Adrenal gland (tissue), 12 donors: ENCODE data around the gene DPM2. TPM values are rescaled to one million over a fixed set of nuclear protein-coding genes. Genes with fewer than 3 reads are reported as not detected.

Experiments used
- DNase-seq, 7 donors: peaks; one replicate each; pipeline ENCODE4 v3.0.0-alpha.2; 2019 to 2020
- H3K27ac ChIP-seq, 5 donors: fragments of 200-600 bp; sonication (generic) in 4 of 5; 1 replicate in 3 of 5; 2 replicates in 2 of 5; pipeline versions ENCODE4 v1.5.1 to v1.8.0; 2016 to 2020; ENCODE audit warnings: mild to moderate bottlenecking in 1 of 5
- H3K27me3 ChIP-seq: fragments of 200-600 bp; 2 replicates; pipeline ENCODE4 v1.8.0; 2021
- H3K36me3 ChIP-seq, 2 donors: fragments of 200-600 bp; replicated peaks in 1 of 2; 1 replicate in 1 of 2; 2 replicates in 1 of 2; pipeline versions ENCODE4 v1.5.1 to v1.8.0; 2018 to 2022
- H3K4me1 ChIP-seq, 2 donors: fragments of 200-600 bp; replicated peaks in 1 of 2; 1 replicate in 1 of 2; 2 replicates in 1 of 2; pipeline versions ENCODE4 v1.5.1 to v1.8.0; 2018 to 2021
- H3K4me3 ChIP-seq, 4 donors: fragments of 200-600 bp; sonication (generic) in 3 of 4; one replicate each; pipeline ENCODE4 v1.5.1; 2016 to 2018
- H3K9me3 ChIP-seq, 3 donors: fragments of 200-600 bp; sonication (generic) in 1 of 3; replicated peaks in 1 of 3; 1 replicate in 2 of 3; 2 replicates in 1 of 3; pipeline versions ENCODE4 v1.5.1 to v1.8.0; 2016 to 2021
- POLR2A ChIP-seq, 2 donors: fragments of 450-650 bp; IDR thresholded peaks; one replicate each; pipeline ENCODE4 v1.6.1; 2017; ENCODE audit warnings: antibody characterized with exemption in 2 of 2, mild to moderate bottlenecking in 2 of 2, moderate library complexity in 1 of 2
- WGBS, 4 donors: extraction: QIAGEN DNeasy Blood & Tissue Kit in 2 of 4; methylation state at CpG; one replicate each; pipeline versions ENCODE4 v1.1.5 to v1.1.7; 2013 to 2017; 5-methylcytosine and 5-hydroxymethylcytosine counted together
- intact Hi-C, 2 donors: fragments of 100-400 bp; cut with DNase I; formaldehyde crosslinking; loops; one replicate each; pipeline versions ENCODE4 v1.14.1 to v1.15.0; 2022 to 2023
- polyA plus RNA-seq, 3 donors: library from polyadenylated mRNA; stranded (reverse); fragments of 200-250 nt in 2 of 3; fragments of 350-450 nt in 1 of 3; fragmentation: Illumina TruSeq in 1 of 3; extraction: RNeasy Lipid Tissue Mini Kit (QIAGEN cat#74804) in 1 of 3; gene quantifications; one replicate each; pipeline ENCODE4 v1.2.3, GENCODE V29; 2013 to 2014
- total RNA-seq, 9 donors: library from RNA; depleted of rRNA in 4 of 9; stranded (reverse); fragments of >200 nt in 4 of 9; fragments of 120-200 nt in 1 of 9; fragmentation: NEBNext Ultra II Directional in 1 of 9; extraction: Animal tissue kit (Norgen Biotek cat#: 25700) in 1 of 9; gene quantifications; one replicate each; pipeline versions ENCODE4 v1.1.0 to v1.2.4, GENCODE V29; 2013 to 2023
- TF ChIP-seq, protein P1 (sequence below), 6 experiments: fragments of 450-650 bp in 4 of 6; fragments of 200-600 bp in 2 of 6; sonication (generic) in 1 of 6; IDR thresholded peaks; 1 replicate in 5 of 6; 2 replicates in 1 of 6; pipeline versions ENCODE4 v1.5.1 to v1.8.0; 2016 to 2021; ENCODE audit warnings: antibody characterized with exemption in 6 of 6, mild to moderate bottlenecking in 2 of 6, moderate library complexity in 1 of 6
- donor health status: healthy with polysubstance abuse.
- donor health status: Bipolar disorder and iron deficiency.
- donor health status: DM: yes; HTN: yes; CAD: no.
- donor health status: DM: no; HTN: no; CAD: no.
- donor health status: DM: no; HTN: no; CAD: no.
- donor health status: DM: yes; HTN: yes; CAD: no.

Gene DPM2
- total and polyA plus RNA-seq, 12 donors: 18.4 to 46.8 (median 33.5) TPM

DNA sequence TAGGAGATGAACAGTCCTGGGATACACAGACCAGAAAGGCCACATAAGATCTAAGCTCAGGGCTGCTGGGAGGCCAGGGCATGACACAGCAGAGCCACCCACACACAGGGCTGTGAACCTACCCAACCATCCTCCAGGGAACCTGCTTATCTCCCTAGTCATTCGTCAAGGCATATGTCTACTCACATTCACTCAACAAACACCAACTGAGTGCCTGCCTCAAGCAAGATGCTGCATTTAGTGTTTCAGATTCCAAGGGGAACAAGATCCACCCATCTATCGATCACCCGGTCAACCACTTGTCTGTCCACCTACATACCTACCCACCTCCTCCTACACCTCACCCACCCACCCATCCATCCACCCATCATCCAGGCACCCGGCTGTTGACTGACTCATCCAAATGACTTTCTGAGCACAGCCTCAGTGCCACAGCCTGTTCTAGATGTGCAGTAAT is 1.9 kb downstream of the DPM2 start:
- 76 to 82% (median 76%) methylated on average over 4 of the region's 4 CpGs for WGBS, 4 donors
- no peaks in the 10 kb centered on the region for H3K36me3 ChIP-seq
- H3K27ac ChIP-seq: no peak overlapping the region
- peaks cover 23 to 37% of the 10 kb centered on the region in 2 donors for H3K4me1 ChIP-seq
- no peaks in the 10 kb centered on the region for H3K9me3 ChIP-seq
- no peak for TF ChIP-seq POLR2A (IDR thresholded peaks at IDR 0.05)
- TF ChIP-seq, protein P1, sequence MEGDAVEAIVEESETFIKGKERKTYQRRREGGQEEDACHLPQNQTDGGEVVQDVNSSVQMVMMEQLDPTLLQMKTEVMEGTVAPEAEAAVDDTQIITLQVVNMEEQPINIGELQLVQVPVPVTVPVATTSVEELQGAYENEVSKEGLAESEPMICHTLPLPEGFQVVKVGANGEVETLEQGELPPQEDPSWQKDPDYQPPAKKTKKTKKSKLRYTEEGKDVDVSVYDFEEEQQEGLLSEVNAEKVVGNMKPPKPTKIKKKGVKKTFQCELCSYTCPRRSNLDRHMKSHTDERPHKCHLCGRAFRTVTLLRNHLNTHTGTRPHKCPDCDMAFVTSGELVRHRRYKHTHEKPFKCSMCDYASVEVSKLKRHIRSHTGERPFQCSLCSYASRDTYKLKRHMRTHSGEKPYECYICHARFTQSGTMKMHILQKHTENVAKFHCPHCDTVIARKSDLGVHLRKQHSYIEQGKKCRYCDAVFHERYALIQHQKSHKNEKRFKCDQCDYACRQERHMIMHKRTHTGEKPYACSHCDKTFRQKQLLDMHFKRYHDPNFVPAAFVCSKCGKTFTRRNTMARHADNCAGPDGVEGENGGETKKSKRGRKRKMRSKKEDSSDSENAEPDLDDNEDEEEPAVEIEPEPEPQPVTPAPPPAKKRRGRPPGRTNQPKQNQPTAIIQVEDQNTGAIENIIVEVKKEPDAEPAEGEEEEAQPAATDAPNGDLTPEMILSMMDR (IDR thresholded peaks at IDR 0.05): no peak
- no peak overlapping the region for H3K4me3 ChIP-seq
- no peaks in the 10 kb centered on the region for H3K27me3 ChIP-seq
- DNase-seq: no peak
- intact Hi-C loops: no loop called here

- no peaks in the 10 kb centered on the region for H3K27me3 ChIP-seq
Observed at GRCh38 chr9:127934986-127935385, 2.7 kb downstream of the DPM2 start.

GRCh38 chr9:127934248-127934647 is 3.4 kb downstream of the DPM2 start:
- no peaks in the 10 kb centered on the region for H3K27me3 ChIP-seq
- no peak for DNase-seq
- no peaks in the 10 kb centered on the region for H3K9me3 ChIP-seq
- H3K36me3 ChIP-seq: no peaks in the 10 kb centered on the region
- no peak for TF ChIP-seq POLR2A (IDR thresholded peaks at IDR 0.05)
- TF ChIP-seq, protein P1 (IDR thresholded peaks at IDR 0.05): no peak
- 88 to 98% (median 94%) methylated on average over 4 of the region's 4 CpGs for WGBS, 4 donors
- H3K4me3 ChIP-seq: no peak overlapping the region
- H3K27ac ChIP-seq: no peak overlapping the region
- peaks cover 23 to 42% of the 10 kb centered on the region in 2 donors for H3K4me1 ChIP-seq
- intact Hi-C loops: no loop called here

More at GRCh38 chr9:127934986-127935385, 2.7 kb downstream of the DPM2 start:
- no peaks in the 10 kb centered on the region for H3K36me3 ChIP-seq
- no peak overlapping the region for H3K4me3 ChIP-seq
- WGBS, 4 donors: 68 to 84% (median 71%) methylated on average over 5 to 11 of the region's 11 CpGs
- TF ChIP-seq, protein P1 (IDR thresholded peaks at IDR 0.05): no peak
- TF ChIP-seq POLR2A (IDR thresholded peaks at IDR 0.05): no peak
- intact Hi-C loops: no loop called here
- H3K4me1 ChIP-seq: peaks cover 23 to 42% of the 10 kb centered on the region in 2 donors
- H3K27ac ChIP-seq: no peak overlapping the region
- H3K9me3 ChIP-seq: no peaks in the 10 kb centered on the region
- no peak for DNase-seq

DNA sequence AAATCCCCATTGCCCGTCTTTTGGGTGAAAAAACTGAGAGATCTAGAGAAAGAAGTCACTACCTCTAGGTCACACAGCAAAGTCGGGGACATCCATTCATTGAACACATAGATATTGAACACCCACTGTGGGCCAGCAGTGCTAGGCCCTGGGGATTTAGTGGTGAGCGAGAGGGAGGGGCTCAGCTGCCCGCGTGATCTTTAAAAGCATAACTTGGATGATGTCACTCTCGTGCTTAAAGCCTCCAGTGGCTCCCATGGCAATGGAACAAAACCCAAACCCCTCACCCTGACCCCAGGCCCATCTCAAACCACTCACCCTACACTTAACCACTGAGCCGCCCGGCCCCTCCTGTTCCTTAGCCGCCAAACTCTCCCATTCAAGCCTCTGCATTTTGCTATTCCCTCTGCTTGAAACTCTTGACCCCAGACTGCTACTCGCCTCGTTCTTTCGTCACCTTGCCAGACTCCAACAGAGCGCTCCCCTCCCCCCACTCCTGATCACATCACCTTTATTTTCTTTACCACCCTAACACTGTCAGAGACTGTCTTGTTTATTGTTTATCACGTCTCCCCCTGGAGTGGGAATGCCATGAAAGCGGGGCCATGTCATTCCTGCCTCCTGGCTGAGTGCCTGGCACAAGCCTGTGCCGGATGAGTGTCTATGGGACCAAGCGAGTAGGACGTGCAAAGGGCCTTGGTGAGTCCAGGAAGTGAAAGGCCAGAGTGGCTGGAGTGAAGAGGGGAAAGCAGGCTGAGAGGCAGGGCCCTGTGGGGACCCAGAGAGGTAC is 6.4 kb downstream of the DPM2 start:
- Histone ChIP-seq H3K4me3 (peak overlapping the region in 2 of 4 donors; percentile 22 to 42), H3K27ac (peak overlapping the region in 2 of 5 donors; percentile 17 to 56), H3K9me3 (no peaks in the 10 kb centered on the region), H3K36me3 (no peaks in the 10 kb centered on the region), H3K4me1 (peaks cover 10 to 40% of the 10 kb centered on the region in 2 donors), H3K27me3 (peaks cover 19% of the 10 kb centered on the region)
- WGBS, 4 donors: 15 to 24% (median 18%) methylated on average over 16 to 18 of the region's 18 CpGs
- TF ChIP-seq, protein P1 (IDR thresholded peaks at IDR 0.05): no peak
- TF ChIP-seq POLR2A (IDR thresholded peaks at IDR 0.05): peak in 1 of 2 donors; percentile 5
- peak in 4 of 7 donors; percentile 55 to 70 (median 68) for DNase-seq
- intact Hi-C loops: no loop called here
